Upper lobe of left lung (tissue), 4 donors: ENCODE measurements around the gene POLD2.

Experiments used
- EP300 ChIP-seq, 4 donors: sonication (generic); formaldehyde crosslinking; IDR thresholded peaks; one replicate each; pipeline ENCODE4 v1.5.1; 2017; ENCODE audit warnings: antibody characterized with exemption in 4 of 4, control low read depth in 2 of 4
- POLR2A ChIP-seq, 4 donors: fragments of 450-650 bp; IDR thresholded peaks; one replicate each; pipeline ENCODE4 v1.5.1; 2016 to 2017; ENCODE audit warnings: antibody characterized with exemption in 4 of 4, mild to moderate bottlenecking in 2 of 4
- POLR2AphosphoS5 ChIP-seq, 2 donors: sonication (generic); formaldehyde crosslinking; IDR thresholded peaks; one replicate each; pipeline ENCODE4 v1.5.1; 2017; ENCODE audit warnings: antibody characterized with exemption in 2 of 2
- TF ChIP-seq, protein P1 (sequence below), 6 experiments: fragments of 450-650 bp in 4 of 6; fragments of 200-600 bp in 2 of 6; sonication (generic) in 2 of 6; IDR thresholded peaks; one replicate each; pipeline ENCODE4 v1.5.1; 2016 to 2019; ENCODE audit warnings: antibody characterized with exemption in 6 of 6

DNA sequence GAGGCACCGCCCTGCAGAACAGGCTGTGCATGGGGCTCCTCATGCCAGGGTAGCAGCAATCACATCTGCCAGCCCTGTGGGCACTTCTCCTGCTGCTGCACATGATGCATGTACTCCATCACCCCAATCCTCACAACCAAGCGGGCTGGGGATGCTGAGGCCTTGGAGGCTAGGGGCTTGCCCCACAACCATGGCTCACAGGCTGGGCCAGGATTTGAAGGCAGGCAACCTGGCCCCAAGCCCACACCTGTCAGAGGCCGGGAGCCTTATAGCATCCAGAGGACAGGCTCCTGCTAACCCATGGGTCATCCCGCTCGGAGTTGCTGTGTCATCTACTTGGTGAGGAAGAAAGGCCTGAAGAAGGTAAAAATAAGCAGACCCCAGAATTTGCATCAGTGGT lies 43.2 kb downstream of the POLD2 start:
- TF ChIP-seq POLR2A (IDR thresholded peaks at IDR 0.05) (no peak), POLR2AphosphoS5 (IDR thresholded peaks at IDR 0.05) (no peak), EP300 (IDR thresholded peaks at IDR 0.05) (no peak)
- TF ChIP-seq, protein P1, sequence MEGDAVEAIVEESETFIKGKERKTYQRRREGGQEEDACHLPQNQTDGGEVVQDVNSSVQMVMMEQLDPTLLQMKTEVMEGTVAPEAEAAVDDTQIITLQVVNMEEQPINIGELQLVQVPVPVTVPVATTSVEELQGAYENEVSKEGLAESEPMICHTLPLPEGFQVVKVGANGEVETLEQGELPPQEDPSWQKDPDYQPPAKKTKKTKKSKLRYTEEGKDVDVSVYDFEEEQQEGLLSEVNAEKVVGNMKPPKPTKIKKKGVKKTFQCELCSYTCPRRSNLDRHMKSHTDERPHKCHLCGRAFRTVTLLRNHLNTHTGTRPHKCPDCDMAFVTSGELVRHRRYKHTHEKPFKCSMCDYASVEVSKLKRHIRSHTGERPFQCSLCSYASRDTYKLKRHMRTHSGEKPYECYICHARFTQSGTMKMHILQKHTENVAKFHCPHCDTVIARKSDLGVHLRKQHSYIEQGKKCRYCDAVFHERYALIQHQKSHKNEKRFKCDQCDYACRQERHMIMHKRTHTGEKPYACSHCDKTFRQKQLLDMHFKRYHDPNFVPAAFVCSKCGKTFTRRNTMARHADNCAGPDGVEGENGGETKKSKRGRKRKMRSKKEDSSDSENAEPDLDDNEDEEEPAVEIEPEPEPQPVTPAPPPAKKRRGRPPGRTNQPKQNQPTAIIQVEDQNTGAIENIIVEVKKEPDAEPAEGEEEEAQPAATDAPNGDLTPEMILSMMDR (IDR thresholded peaks at IDR 0.05), result no peak
